Sigmoid colon (tissue), 4 donors: ENCODE results near the gene KLRD1.

Source experiments
- CTCF ChIP-seq, 4 experiments: fragments of 450-650 bp in 3 of 4; fragments of 200-600 bp in 1 of 4; IDR thresholded peaks; one replicate each; pipeline ENCODE4 v1.5.1; 2016 to 2019; ENCODE audit warnings: antibody characterized with exemption in 4 of 4, mild to moderate bottlenecking in 3 of 4, moderate library complexity in 2 of 4
- EP300 ChIP-seq, 4 donors: sonication (generic); formaldehyde crosslinking; IDR thresholded peaks; one replicate each; pipeline ENCODE4 v1.6.1; 2017; ENCODE audit warnings: antibody characterized with exemption in 4 of 4

DNA sequence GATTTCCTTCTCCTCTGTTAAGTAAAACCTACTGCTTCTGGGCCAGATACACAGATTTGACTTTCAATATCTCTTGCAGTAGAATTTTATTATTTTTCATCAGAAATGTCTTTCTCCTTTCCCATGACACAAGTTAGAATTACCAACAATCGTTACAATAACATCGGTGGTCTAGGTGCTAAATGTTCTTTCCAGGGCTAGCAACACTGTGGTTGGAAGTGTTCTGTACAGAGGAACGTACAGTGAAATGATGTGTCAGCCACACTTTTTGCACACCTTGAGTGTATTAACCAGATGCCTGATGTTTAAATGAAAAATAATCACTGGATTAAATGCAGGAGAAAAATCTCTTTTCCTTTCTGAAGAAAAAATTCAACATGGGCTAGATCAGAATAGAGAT, 27.7 kb upstream of the KLRD1 start:
- TF ChIP-seq CTCF (IDR thresholded peaks at IDR 0.05) (no peak), EP300 (IDR thresholded peaks at IDR 0.05) (no peak)
